SK-N-MC (cell line): ENCODE results near the gene GATA1.

Experiments
- EZH2 ChIP-seq: fragments of 200-600 bp; sonication (generic); IDR thresholded peaks from one replicate; pipeline ENCODE4 v1.6.1; 2017; ENCODE audit warnings: antibody characterized with exemption
- FOXP2 ChIP-seq: optimal IDR thresholded peaks from 2 replicates; pipeline ENCODE3; 2011; ENCODE audit warnings: mild to moderate bottlenecking, moderate library complexity; ENCODE audit not compliant: insufficient read depth; ENCODE audit errors: extremely low read length, control extremely low read depth

GRCh38 chrX:48754238-48754637 lies 32.2 kb upstream of the GATA1 start:
- no peak for TF ChIP-seq EZH2
- no peak for TF ChIP-seq FOXP2
